Activated CD4-positive, alpha-beta T cell treated with anti-CD3 and anti-CD28 coated beads, Interleukin-2, amount 10 ng/mL, durations not matched to agents 7 days and 5 days (primary cell): ENCODE measurements around the gene SLC34A1. TPM values are rescaled to one million over a fixed set of nuclear protein-coding genes. Genes with fewer than 3 reads are reported as not detected.

Experiments used
- CTCF ChIA-PET: fragments of 350-600 bp; sonication (Branson Sonifier 250); formaldehyde crosslinking; loops from one replicate; lab custom pipeline; 2021; ENCODE audit warnings: antibody characterized with exemption; lab: Charles Lee
- POLR2A ChIA-PET: fragments of 350-600 bp; sonication (Branson Sonifier 250); formaldehyde crosslinking; loops from one replicate; lab custom pipeline; 2021; ENCODE audit warnings: antibody characterized with exemption; lab: Charles Lee
- DNase-seq: peaks from one replicate; pipeline ENCODE4 v3.0.0-alpha.2; 2020
- H3K27ac Mint-ChIP-seq: one replicate; pipeline ENCODE4 v1.8.0; 2021; ENCODE audit warnings: mild to moderate bottlenecking, moderate library complexity, mixed read lengths
- H3K27me3 Mint-ChIP-seq: one replicate; pipeline ENCODE4 v1.8.0; 2021; ENCODE audit warnings: mixed read lengths
- H3K36me3 Mint-ChIP-seq: one replicate; pipeline ENCODE4 v1.8.0; 2021; ENCODE audit warnings: low read depth, mixed read lengths
- H3K4me1 Mint-ChIP-seq: one replicate; pipeline ENCODE4 v1.8.0; 2021; ENCODE audit warnings: mixed read lengths
- H3K4me3 Mint-ChIP-seq: one replicate; pipeline ENCODE4 v1.8.0; 2021; ENCODE audit warnings: mild to moderate bottlenecking, moderate library complexity, mixed read lengths
- H3K9me3 Mint-ChIP-seq: one replicate; pipeline ENCODE4 v1.8.0; 2021; ENCODE audit warnings: mixed read lengths
- total RNA-seq, 2 experiments: library from RNA; stranded (reverse); gene quantifications; one replicate each; pipeline ENCODE4 v1.2.3, GENCODE V29; 2021

The SLC34A1 gene
- total RNA-seq, 2 experiments from 2014 or later = 0.12 to 0.27 TPM

- peaks cover 30% of the 10 kb centered on the region for H3K4me1 Mint-ChIP-seq
- no peak for DNase-seq
- H3K36me3 Mint-ChIP-seq = no peaks in the 10 kb centered on the region
- peaks cover 5% of the 10 kb centered on the region for H3K27me3 Mint-ChIP-seq
- H3K27ac Mint-ChIP-seq = no peak overlapping the region
- ChIA-PET POLR2A (no interaction called here), CTCF (interaction anchor here (0.6 to 53.2 kb wide), 14 partner anchors 9 to 125 kb away, joined by 3 to 1643 read pairs (median 3); partner anchors contain the start of genes DBN1 and PRR7)
- no peak overlapping the region for H3K4me3 Mint-ChIP-seq
- H3K9me3 Mint-ChIP-seq = no peaks in the 10 kb centered on the region
Measured at GRCh38 chr5:177383181-177383580, 1.1 kb upstream of the SLC34A1 start.

GRCh38 chr5:177385720-177386119, 1.5 kb downstream of the SLC34A1 start:
- H3K4me3 Mint-ChIP-seq = no peak overlapping the region
- peaks cover 5% of the 10 kb centered on the region for H3K27me3 Mint-ChIP-seq
- POLR2A ChIA-PET = no interaction called here
- H3K27ac Mint-ChIP-seq = no peak overlapping the region
- CTCF ChIA-PET = interaction anchor here (0.9 to 53.2 kb wide), 3 partner anchors 16 to 73 kb away, joined by 3 to 1643 read pairs (median 7); partner anchors contain the start of genes DBN1 and PRR7
- no peak for DNase-seq
- H3K36me3 Mint-ChIP-seq = no peaks in the 10 kb centered on the region
- H3K9me3 Mint-ChIP-seq = no peaks in the 10 kb centered on the region
- H3K4me1 Mint-ChIP-seq = peaks cover 46% of the 10 kb centered on the region

GRCh38 chr5:177386542-177386941, 2.3 kb downstream of the SLC34A1 start:
- no peak for DNase-seq
- Mint-ChIP-seq H3K27ac (no peak overlapping the region), H3K4me3 (no peak overlapping the region), H3K36me3 (no peaks in the 10 kb centered on the region), H3K9me3 (no peaks in the 10 kb centered on the region), H3K4me1 (peaks cover 47% of the 10 kb centered on the region), H3K27me3 (peaks cover 5% of the 10 kb centered on the region)
- ChIA-PET CTCF (interaction anchor here (1.0 to 53.2 kb wide), 4 partner anchors 11 to 72 kb away, joined by 3 to 1643 read pairs (median 52); partner anchors contain the start of genes DBN1 and PRR7), POLR2A (no interaction called here)

- H3K9me3 Mint-ChIP-seq = no peaks in the 10 kb centered on the region
- no peaks in the 10 kb centered on the region for H3K36me3 Mint-ChIP-seq
- H3K4me1 Mint-ChIP-seq = peaks cover 45% of the 10 kb centered on the region
- H3K27ac Mint-ChIP-seq = no peak overlapping the region
- no peak for DNase-seq
- CTCF ChIA-PET = interaction anchor here (0.6 to 53.2 kb wide), 6 partner anchors 12 to 114 kb away, joined by 3 to 1643 read pairs (median 22); partner anchors contain the start of genes DBN1 and PRR7
- peaks cover 5% of the 10 kb centered on the region for H3K27me3 Mint-ChIP-seq
- no peak overlapping the region for H3K4me3 Mint-ChIP-seq
- POLR2A ChIA-PET = no interaction called here
Measured at GRCh38 chr5:177387405-177387804, 3.2 kb downstream of the SLC34A1 start.

GRCh38 chr5:177388521-177389052, 4.4 kb downstream of the SLC34A1 start:
- H3K27me3 Mint-ChIP-seq = peaks cover 5% of the 10 kb centered on the region
- no peaks in the 10 kb centered on the region for H3K9me3 Mint-ChIP-seq
- ChIA-PET CTCF (interaction anchor here (1.1 to 53.2 kb wide), 12 partner anchors 10 to 112 kb away, joined by 3 to 1643 read pairs (median 24); partner anchors contain the start of genes DBN1, PFN3, PRR7 and RGS14), POLR2A (interaction anchor here (1.2 kb wide), 1 partner anchor 67 kb away, joined by 4 read pairs; no protein-coding TSS in a partner anchor)
- H3K36me3 Mint-ChIP-seq = no peaks in the 10 kb centered on the region
- no peak for DNase-seq
- H3K4me1 Mint-ChIP-seq = peaks cover 39% of the 10 kb centered on the region
- H3K27ac Mint-ChIP-seq = peak overlapping the region; percentile 84
- H3K4me3 Mint-ChIP-seq = no peak overlapping the region

- ChIA-PET POLR2A (interaction anchor here (0.6 to 1.2 kb wide), 2 partner anchors 66 to 113 kb away, joined by 3 to 4 read pairs; no protein-coding TSS in a partner anchor), CTCF (interaction anchor here (0.6 to 53.2 kb wide), 30 partner anchors 9 to 276 kb away, joined by 3 to 1643 read pairs (median 7); partner anchors contain the start of genes DBN1, DOK3, F12 and LMAN2)
- Mint-ChIP-seq H3K4me1 (peaks cover 39% of the 10 kb centered on the region), H3K27ac (peak overlapping the region; percentile 84), H3K9me3 (no peaks in the 10 kb centered on the region), H3K27me3 (peaks cover 5% of the 10 kb centered on the region), H3K36me3 (no peaks in the 10 kb centered on the region), H3K4me3 (peak overlapping the region; percentile 30)
- DNase-seq = peak; percentile 47
Measured at GRCh38 chr5:177389241-177390169, 5.3 kb downstream of the SLC34A1 start.

- ChIA-PET CTCF (interaction anchor here (0.6 to 53.2 kb wide), 38 partner anchors 12 to 277 kb away, joined by 3 to 1643 read pairs (median 7); partner anchors contain the start of genes DBN1, DOK3, F12 and GRK6), POLR2A (interaction anchor here (0.6 kb wide), 3 partner anchors 55 to 112 kb away, joined by 3 to 4 read pairs (median 3); no protein-coding TSS in a partner anchor)
- peak; percentile 90 for DNase-seq
- no peaks in the 10 kb centered on the region for H3K9me3 Mint-ChIP-seq
- no peak overlapping the region for H3K4me3 Mint-ChIP-seq
- no peaks in the 10 kb centered on the region for H3K36me3 Mint-ChIP-seq
- H3K27me3 Mint-ChIP-seq = peaks cover 7% of the 10 kb centered on the region
- H3K4me1 Mint-ChIP-seq = peaks cover 34% of the 10 kb centered on the region
- H3K27ac Mint-ChIP-seq = peak overlapping the region; percentile 84
Measured at GRCh38 chr5:177390363-177391300, 6.4 kb downstream of the SLC34A1 start.

GRCh38 chr5:177392765-177393164, 8.5 kb downstream of the SLC34A1 start:
- Mint-ChIP-seq H3K9me3 (no peaks in the 10 kb centered on the region), H3K36me3 (no peaks in the 10 kb centered on the region), H3K4me3 (no peak overlapping the region), H3K27ac (no peak overlapping the region), H3K27me3 (peaks cover 4% of the 10 kb centered on the region), H3K4me1 (peaks cover 34% of the 10 kb centered on the region)
- POLR2A ChIA-PET = no interaction called here
- CTCF ChIA-PET = interaction anchor here (0.6 to 53.2 kb wide), 10 partner anchors 10 to 236 kb away, joined by 3 to 1643 read pairs (median 4); partner anchors contain the start of genes DBN1, PDLIM7, PFN3 and PRR7
- no peak for DNase-seq

- Mint-ChIP-seq H3K27me3 (peaks cover 4% of the 10 kb centered on the region), H3K27ac (no peak overlapping the region), H3K4me3 (no peak overlapping the region), H3K36me3 (no peaks in the 10 kb centered on the region), H3K9me3 (no peaks in the 10 kb centered on the region), H3K4me1 (peaks cover 32% of the 10 kb centered on the region)
- CTCF ChIA-PET = interaction anchor here (1.2 to 53.2 kb wide), 6 partner anchors 9 to 108 kb away, joined by 3 to 1643 read pairs (median 4); partner anchors contain the start of genes DBN1, PFN3 and PRR7
- no peak for DNase-seq
- POLR2A ChIA-PET = no interaction called here
Measured at GRCh38 chr5:177393206-177393765, 9.1 kb downstream of the SLC34A1 start.

- POLR2A ChIA-PET = no interaction called here
- H3K4me3 Mint-ChIP-seq = no peak overlapping the region
- CTCF ChIA-PET = interaction anchor here (1.2 to 53.2 kb wide), 4 partner anchors 8 to 65 kb away, joined by 3 to 1643 read pairs (median 80); partner anchors contain the start of genes DBN1, PFN3 and PRR7
- peaks cover 25% of the 10 kb centered on the region for H3K4me1 Mint-ChIP-seq
- H3K27me3 Mint-ChIP-seq = peaks cover 4% of the 10 kb centered on the region
- H3K27ac Mint-ChIP-seq = no peak overlapping the region
- no peak for DNase-seq
- no peaks in the 10 kb centered on the region for H3K36me3 Mint-ChIP-seq
- no peaks in the 10 kb centered on the region for H3K9me3 Mint-ChIP-seq
Measured at GRCh38 chr5:177393990-177394389, 9.8 kb downstream of the SLC34A1 start.

- peaks cover 5% of the 10 kb centered on the region for H3K4me1 Mint-ChIP-seq
Measured at GRCh38 chr5:177396078-177396477, 11.8 kb downstream of the SLC34A1 start.

More at GRCh38 chr5:177396078-177396477, 11.8 kb downstream of the SLC34A1 start:
- H3K36me3 Mint-ChIP-seq = no peaks in the 10 kb centered on the region
- POLR2A ChIA-PET = no interaction called here
- H3K27me3 Mint-ChIP-seq = peaks cover 4% of the 10 kb centered on the region
- no peak overlapping the region for H3K4me3 Mint-ChIP-seq
- no peak overlapping the region for H3K27ac Mint-ChIP-seq
- no peaks in the 10 kb centered on the region for H3K9me3 Mint-ChIP-seq
- DNase-seq = no peak
- CTCF ChIA-PET = interaction anchor here (1.0 to 53.2 kb wide), 3 partner anchors 8 to 97 kb away, joined by 3 to 1643 read pairs (median 4); partner anchors contain the start of genes DBN1 and PRR7
